GM12892 (cell line): Measurements from ENCODE around the gene CDH4.

Experiments
- DNase-seq: peaks from one replicate; pipeline ENCODE4 v3.0.0; 2011; ENCODE audit not compliant: insufficient read length
- FAIRE-seq: peaks from 2 replicates; lab custom pipeline; 2011; peaks lifted over from hg19 to GRCh38; lab: Jason Lieb, UNC
- POLR2A ChIP-seq: IDR thresholded peaks from 2 replicates; pipeline ENCODE4 v1.6.1; 2011; ENCODE audit warnings: low read depth, low read length, control low read depth
- POLR2AphosphoS5 ChIP-seq: IDR thresholded peaks from 2 replicates; pipeline ENCODE4 v1.6.1; 2011; ENCODE audit warnings: low read depth, low read length, control low read depth
- TAF1 ChIP-seq: IDR thresholded peaks from 2 replicates; pipeline ENCODE4 v1.6.1; 2011; ENCODE audit warnings: low read depth, mild to moderate bottlenecking, control low read depth, low read length, borderline replicate concordance

Gene CDH4

GRCh38 chr20:61256365-61256764, 4.3 kb downstream of the CDH4 start:
- no peak for DNase-seq
- TF ChIP-seq POLR2A (no peak), TAF1 (no peak), POLR2AphosphoS5 (no peak)
- no peak for FAIRE-seq

GRCh38 chr20:61256824-61257223, 4.8 kb downstream of the CDH4 start:
- TF ChIP-seq POLR2A (no peak), TAF1 (no peak), POLR2AphosphoS5 (no peak)
- FAIRE-seq (no peak), DNase-seq (no peak)

- no peak for TF ChIP-seq POLR2AphosphoS5
- TF ChIP-seq TAF1, result no peak
- no peak for TF ChIP-seq POLR2A
- FAIRE-seq (no peak), DNase-seq (no peak)
Observed at GRCh38 chr20:61257611-61258010, 5.5 kb downstream of the CDH4 start.

- no peak for FAIRE-seq
- no peak for DNase-seq
- TF ChIP-seq TAF1 (no peak), POLR2A (no peak), POLR2AphosphoS5 (no peak)
Observed at GRCh38 chr20:61259741-61260140, 7.7 kb downstream of the CDH4 start.

GRCh38 chr20:61260905-61261304, 8.8 kb downstream of the CDH4 start:
- FAIRE-seq (no peak), DNase-seq (no peak)
- no peak for TF ChIP-seq POLR2A
- TF ChIP-seq POLR2AphosphoS5, result no peak
- TF ChIP-seq TAF1, result no peak

- FAIRE-seq, result no peak
- TF ChIP-seq POLR2A (no peak), TAF1 (no peak), POLR2AphosphoS5 (no peak)
Observed at GRCh38 chr20:61262036-61262435, 10.0 kb downstream of the CDH4 start.

GRCh38 chr20:61262514-61262913, 10.5 kb downstream of the CDH4 start:
- DNase-seq, result no peak
- TF ChIP-seq POLR2AphosphoS5 (no peak), TAF1 (no peak), POLR2A (no peak)
- no peak for FAIRE-seq

More at GRCh38 chr20:61262036-61262435, 10.0 kb downstream of the CDH4 start:
- no peak for DNase-seq

- no peak for TF ChIP-seq POLR2A
- no peak for TF ChIP-seq TAF1
- no peak for TF ChIP-seq POLR2AphosphoS5
- FAIRE-seq (no peak), DNase-seq (no peak)
Observed at GRCh38 chr20:61263084-61263695, 11.1 kb downstream of the CDH4 start.

GRCh38 chr20:61263938-61264337, 11.9 kb downstream of the CDH4 start:
- TF ChIP-seq POLR2A (no peak), POLR2AphosphoS5 (no peak), TAF1 (no peak)
- FAIRE-seq, result no peak
- DNase-seq, result no peak

GRCh38 chr20:61267241-61267640, 15.2 kb downstream of the CDH4 start:
- FAIRE-seq, result no peak
- TF ChIP-seq POLR2AphosphoS5, result no peak
- TF ChIP-seq TAF1, result no peak
- no peak for TF ChIP-seq POLR2A

GRCh38 chr20:61268024-61268423, 16.0 kb downstream of the CDH4 start:
- TF ChIP-seq POLR2AphosphoS5, result no peak
- no peak for TF ChIP-seq POLR2A
- TF ChIP-seq TAF1, result no peak
- no peak for FAIRE-seq
- no peak for DNase-seq

More at GRCh38 chr20:61267241-61267640, 15.2 kb downstream of the CDH4 start:
- DNase-seq, result no peak
